LNCaP clone FGC (cell line): ENCODE data around the gene GHRL.

Experiments used
- DNase-seq: peaks from one replicate; pipeline ENCODE4 v3.0.0-alpha.2; 2011; ENCODE audit warnings: low read depth
- H3K4me3 ChIP-seq: 2 replicates; pipeline ENCODE4 v1.5.1; 2011; ENCODE audit warnings: mild to moderate bottlenecking, low read depth, low read length, control low read depth
- TF ChIP-seq, protein P1 (sequence below): IDR thresholded peaks from 2 replicates; pipeline ENCODE4 v1.5.1; 2012; ENCODE audit warnings: mild to moderate bottlenecking; ENCODE audit not compliant: control insufficient read depth, insufficient read depth; ENCODE audit errors: extremely low read depth

The GHRL gene, protein sequence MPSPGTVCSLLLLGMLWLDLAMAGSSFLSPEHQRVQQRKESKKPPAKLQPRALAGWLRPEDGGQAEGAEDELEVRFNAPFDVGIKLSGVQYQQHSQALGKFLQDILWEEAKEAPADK

DNA sequence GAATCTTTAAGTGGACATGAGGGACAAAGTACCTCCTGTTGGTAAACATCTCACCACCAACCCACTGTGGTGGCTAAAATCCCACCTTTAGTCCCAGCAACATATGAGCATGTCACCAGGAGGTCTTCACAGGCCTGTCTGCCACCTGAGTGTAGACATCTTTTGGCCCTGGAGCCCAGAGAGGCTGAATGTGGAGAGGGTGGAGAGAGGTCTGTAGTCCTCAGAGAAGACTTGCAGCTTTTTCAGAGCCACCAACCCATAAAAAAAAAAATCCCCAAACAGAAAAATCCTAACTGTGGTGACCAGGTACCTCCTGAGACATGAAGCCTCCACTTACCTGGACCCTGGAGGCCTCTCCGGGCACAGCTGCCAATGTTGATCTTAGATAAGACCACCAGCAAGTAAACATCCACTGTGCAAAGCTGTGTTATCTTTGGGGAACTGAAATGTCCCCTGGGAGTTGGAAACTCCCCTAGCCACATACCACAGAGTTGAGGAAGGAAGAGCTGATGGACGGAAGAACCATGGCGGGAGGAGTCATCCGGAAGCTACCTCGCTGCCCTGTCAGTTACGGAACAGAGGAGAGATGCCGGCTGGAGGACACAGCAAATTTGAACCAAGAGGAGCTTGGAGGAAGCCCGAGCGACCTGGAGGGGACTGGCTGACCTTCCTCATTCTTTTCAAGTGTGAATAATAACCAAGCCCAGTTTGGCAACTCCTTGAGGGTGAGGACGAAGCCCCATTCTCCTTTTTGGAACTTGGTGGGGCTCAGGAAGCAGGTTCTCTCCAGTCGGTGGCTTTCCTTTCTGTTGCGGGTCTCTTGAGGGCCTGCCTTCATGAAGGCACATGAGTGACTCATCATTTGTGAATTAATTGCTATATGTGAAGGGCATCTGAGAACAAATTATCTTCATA, at the start of gene GHRL:
TSS of gene GHRL (minus strand) at position 443 of the 915 bp plus-strand sequence. CDS start 2,767 bp downstream, outside the sequence.
- no peak for DNase-seq
- TF ChIP-seq, protein P1, sequence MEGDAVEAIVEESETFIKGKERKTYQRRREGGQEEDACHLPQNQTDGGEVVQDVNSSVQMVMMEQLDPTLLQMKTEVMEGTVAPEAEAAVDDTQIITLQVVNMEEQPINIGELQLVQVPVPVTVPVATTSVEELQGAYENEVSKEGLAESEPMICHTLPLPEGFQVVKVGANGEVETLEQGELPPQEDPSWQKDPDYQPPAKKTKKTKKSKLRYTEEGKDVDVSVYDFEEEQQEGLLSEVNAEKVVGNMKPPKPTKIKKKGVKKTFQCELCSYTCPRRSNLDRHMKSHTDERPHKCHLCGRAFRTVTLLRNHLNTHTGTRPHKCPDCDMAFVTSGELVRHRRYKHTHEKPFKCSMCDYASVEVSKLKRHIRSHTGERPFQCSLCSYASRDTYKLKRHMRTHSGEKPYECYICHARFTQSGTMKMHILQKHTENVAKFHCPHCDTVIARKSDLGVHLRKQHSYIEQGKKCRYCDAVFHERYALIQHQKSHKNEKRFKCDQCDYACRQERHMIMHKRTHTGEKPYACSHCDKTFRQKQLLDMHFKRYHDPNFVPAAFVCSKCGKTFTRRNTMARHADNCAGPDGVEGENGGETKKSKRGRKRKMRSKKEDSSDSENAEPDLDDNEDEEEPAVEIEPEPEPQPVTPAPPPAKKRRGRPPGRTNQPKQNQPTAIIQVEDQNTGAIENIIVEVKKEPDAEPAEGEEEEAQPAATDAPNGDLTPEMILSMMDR, result no peak
- no peak within 1 kb of the TSS for H3K4me3 ChIP-seq

DNA sequence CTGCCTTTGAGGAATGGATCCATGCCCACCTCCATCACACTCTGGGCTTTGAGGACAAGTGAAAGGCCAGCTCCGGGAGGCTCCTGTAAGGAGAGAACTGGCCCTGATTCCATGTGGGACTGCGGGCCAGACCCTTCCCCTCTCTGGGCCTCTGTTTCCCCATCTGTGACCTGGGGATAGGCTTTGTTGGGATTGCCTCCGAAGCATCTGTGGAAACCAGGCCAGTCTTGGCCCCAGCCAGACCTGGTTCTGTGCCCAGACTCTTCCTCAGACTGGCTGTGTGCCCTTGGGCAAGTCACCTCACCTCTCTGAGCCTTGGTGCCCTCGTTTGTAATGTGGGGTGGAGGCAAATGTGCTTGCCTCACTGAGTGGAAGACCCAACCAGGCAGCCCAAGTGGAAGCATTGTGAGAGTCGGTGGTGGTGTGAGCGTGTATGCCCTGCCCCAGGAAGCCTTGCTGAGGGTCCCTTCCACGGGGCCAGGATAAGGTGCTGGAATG, 49.2 kb upstream of the GHRL start:
- H3K4me3 ChIP-seq, result no peak overlapping the region
- TF ChIP-seq, protein P1, result no peak
- no peak for DNase-seq

DNA sequence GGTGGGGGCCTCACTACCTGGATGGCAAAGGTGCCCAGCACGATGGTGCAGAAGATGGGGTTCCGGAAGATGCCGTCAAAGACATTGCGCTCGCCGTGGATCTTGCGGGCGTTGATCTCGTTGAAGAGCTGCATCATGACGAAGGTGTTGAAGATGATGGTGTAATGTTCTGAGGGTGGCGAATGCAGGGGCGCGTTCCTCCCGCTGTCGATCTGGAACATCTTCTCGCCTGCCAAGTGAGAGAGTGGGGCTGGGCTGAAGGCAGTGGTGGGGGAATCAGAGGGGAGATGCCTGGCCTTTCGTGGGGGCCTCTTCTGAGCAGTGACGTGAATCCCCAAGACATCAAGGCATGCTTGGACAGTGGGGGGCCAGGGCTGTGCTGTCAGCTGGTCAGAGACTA, 47.7 kb upstream of the GHRL start:
- DNase-seq, result no peak
- TF ChIP-seq, protein P1, result no peak
- H3K4me3 ChIP-seq, result no peak overlapping the region

DNA sequence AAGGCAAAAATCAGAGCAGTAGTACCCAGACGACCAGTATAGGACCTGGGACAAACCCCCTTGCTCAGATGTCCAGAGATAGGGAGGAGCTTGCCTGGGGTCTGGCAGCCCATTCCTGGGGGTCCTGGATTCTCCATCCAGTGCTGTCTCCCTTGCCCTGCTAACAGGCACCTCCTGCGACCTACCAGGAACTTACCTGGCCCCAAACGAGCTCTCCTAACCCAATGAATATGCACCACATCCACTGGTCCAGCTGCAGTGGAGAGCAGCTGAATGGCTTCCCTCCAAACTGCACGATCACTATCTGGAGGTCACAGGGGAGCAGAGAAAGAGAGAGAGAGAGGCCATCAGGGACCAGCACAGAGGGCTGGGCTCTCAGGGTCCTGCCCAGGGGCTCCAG, 47.3 kb upstream of the GHRL start:
- no peak overlapping the region for H3K4me3 ChIP-seq
- DNase-seq, result no peak
- TF ChIP-seq, protein P1, result no peak

DNA sequence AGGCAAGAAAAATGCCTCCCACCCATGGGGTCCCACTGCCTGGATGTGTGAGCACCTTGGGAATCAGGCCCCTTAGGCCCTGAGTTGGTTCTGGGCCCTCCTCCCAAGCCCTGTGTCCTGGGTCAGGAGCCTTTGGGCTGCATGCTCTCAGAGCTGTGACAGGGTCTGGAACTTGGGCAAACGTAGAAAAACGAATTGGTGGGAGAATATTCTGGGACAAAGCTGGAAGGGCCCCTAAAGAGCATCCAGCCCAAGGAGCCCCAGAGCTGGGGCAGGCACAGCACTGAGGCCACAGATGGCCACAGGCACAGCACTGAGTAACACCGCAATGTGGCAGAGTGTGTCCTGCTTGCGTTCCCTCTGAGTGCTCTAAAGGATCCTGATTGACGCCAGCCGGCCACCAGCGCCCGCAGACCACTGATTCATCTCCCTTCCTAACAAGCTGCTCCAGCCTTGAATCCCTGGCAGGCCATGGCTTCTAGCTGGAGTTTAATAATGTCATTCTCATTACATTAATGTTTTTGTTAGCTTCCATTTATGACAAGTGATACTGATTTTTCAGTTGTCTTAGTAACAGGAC, 46.7 kb upstream of the GHRL start:
- no peak for DNase-seq
- TF ChIP-seq, protein P1, result no peak
- H3K4me3 ChIP-seq, result no peak overlapping the region

DNA sequence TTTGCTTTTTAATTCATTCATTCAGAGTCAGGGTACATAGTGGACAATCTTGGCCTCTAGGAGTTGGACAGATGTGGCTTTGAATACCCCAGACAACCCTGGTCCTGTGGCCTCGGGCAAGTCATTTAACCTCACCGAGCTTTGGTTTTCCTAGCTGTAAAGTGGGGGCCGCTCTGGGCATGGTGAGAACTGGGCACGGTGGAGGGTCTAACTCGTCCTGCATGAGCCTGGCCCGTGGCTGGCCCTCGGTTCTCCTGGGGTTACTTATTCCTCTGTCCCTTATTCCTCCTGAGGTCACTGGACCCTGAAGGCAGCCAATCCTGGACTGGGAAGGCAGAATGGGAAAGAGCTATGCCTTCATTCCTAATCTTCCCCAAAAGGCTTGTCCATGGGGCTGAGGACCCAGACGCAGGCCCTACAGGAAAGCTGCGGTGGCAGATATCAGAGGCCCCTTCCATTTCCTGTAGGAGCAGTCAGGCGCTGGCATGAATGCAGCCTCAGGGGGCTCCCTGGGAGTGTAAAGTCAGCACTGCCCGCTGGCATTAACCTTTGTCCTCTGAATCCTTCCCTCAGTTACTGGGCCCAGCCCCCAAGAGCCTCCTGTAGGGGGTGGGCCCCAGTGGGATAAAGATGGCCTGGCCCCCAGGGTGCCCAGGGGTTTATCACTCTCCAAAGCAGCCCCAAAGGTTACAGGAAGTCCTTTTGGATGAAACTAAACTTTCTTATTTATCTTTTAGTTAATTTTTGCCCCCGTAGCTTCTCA, 46.0 kb upstream of the GHRL start:
- TF ChIP-seq, protein P1, result no peak
- DNase-seq, result no peak
- no peak overlapping the region for H3K4me3 ChIP-seq
